Stimulated activated naive CD8-positive, alpha-beta T cell treated with anti-CD3 and anti-CD28 coated beads, Interleukin-15, Interleukin-2, amounts not matched to agents 100 ng/mL and 50 ng/mL, for 24 hours (primary cell): ENCODE data around the gene CTNNA3.
"Not testable (repeated sequence)": the region's sequence is repeated elsewhere in the genome, so short reads cannot be mapped to it uniquely, and the experiment has no call there.

Source experiments
- H3K27ac Mint-ChIP-seq: one replicate; pipeline ENCODE4 v1.8.0; 2021; ENCODE audit warnings: mild to moderate bottlenecking, mixed read lengths
- H3K27me3 Mint-ChIP-seq: one replicate; pipeline ENCODE4 v1.8.0; 2021; ENCODE audit warnings: mixed read lengths
- H3K36me3 Mint-ChIP-seq: one replicate; pipeline ENCODE4 v1.8.0; 2021; ENCODE audit warnings: low read depth, mixed read lengths
- H3K4me1 Mint-ChIP-seq: one replicate; pipeline ENCODE4 v1.8.0; 2021; ENCODE audit warnings: low read depth, mixed read lengths
- H3K4me3 Mint-ChIP-seq: one replicate; pipeline ENCODE4 v1.8.0; 2021; ENCODE audit warnings: mild to moderate bottlenecking, mixed read lengths
- H3K9me3 Mint-ChIP-seq: one replicate; pipeline ENCODE4 v1.8.0; 2021; ENCODE audit warnings: mixed read lengths

The CTNNA3 gene

GRCh38 chr10:67696029-67696428, at the start of gene CTNNA3:
TSS of gene CTNNA3 (minus strand) at chr10:67696195.
- Mint-ChIP-seq H3K36me3 (no peaks in the 10 kb centered on the region), H3K4me3 (no peak within 1 kb of the TSS)

GRCh38 chr10:67735430-67735829, 39.4 kb upstream of the CTNNA3 start:
- no peaks in the 10 kb centered on the region for H3K9me3 Mint-ChIP-seq
- H3K4me1 Mint-ChIP-seq, result no peaks in the 10 kb centered on the region
- H3K27ac Mint-ChIP-seq, result no peak overlapping the region
- H3K36me3 Mint-ChIP-seq, result no peaks in the 10 kb centered on the region
- peaks cover 3% of the 10 kb centered on the region for H3K27me3 Mint-ChIP-seq
- H3K4me3 Mint-ChIP-seq, result no peak overlapping the region

More at GRCh38 chr10:67696029-67696428, at the start of gene CTNNA3:
- Mint-ChIP-seq H3K4me1 (no peaks in the 10 kb centered on the region), H3K27ac (no peak within 1 kb of the TSS), H3K27me3 (peaks cover 35% of the 10 kb centered on the region), H3K9me3 (no peaks in the 10 kb centered on the region)

- Mint-ChIP-seq H3K27ac (no peak overlapping the region), H3K27me3 (peaks cover 12% of the 10 kb centered on the region), H3K4me3 (no peak overlapping the region), H3K9me3 (no peaks in the 10 kb centered on the region), H3K4me1 (no peaks in the 10 kb centered on the region), H3K36me3 (no peaks in the 10 kb centered on the region)
These were observed 37.5 kb upstream of the CTNNA3 start for GRCh38 chr10:67733511-67733910.

- Mint-ChIP-seq H3K4me1 (no peaks in the 10 kb centered on the region), H3K4me3 (no peak overlapping the region), H3K9me3 (no peaks in the 10 kb centered on the region), H3K27me3 (peaks cover 16% of the 10 kb centered on the region), H3K36me3 (no peaks in the 10 kb centered on the region), H3K27ac (no peak overlapping the region)
These were observed 29.6 kb upstream of the CTNNA3 start for GRCh38 chr10:67725567-67725966.

- no peaks in the 10 kb centered on the region for H3K9me3 Mint-ChIP-seq
- no peaks in the 10 kb centered on the region for H3K36me3 Mint-ChIP-seq
- H3K27me3 Mint-ChIP-seq, result peaks cover 8% of the 10 kb centered on the region
- H3K4me1 Mint-ChIP-seq, result no peaks in the 10 kb centered on the region
- H3K27ac Mint-ChIP-seq, result no peak overlapping the region
- no peak overlapping the region for H3K4me3 Mint-ChIP-seq
These were observed 27.6 kb upstream of the CTNNA3 start for GRCh38 chr10:67723601-67724000.

GRCh38 chr10:67722113-67722512, 26.1 kb upstream of the CTNNA3 start:
- H3K36me3 Mint-ChIP-seq, result no peaks in the 10 kb centered on the region
- H3K4me3 Mint-ChIP-seq, result no peak overlapping the region
- no peaks in the 10 kb centered on the region for H3K4me1 Mint-ChIP-seq
- no peaks in the 10 kb centered on the region for H3K9me3 Mint-ChIP-seq
- H3K27ac Mint-ChIP-seq, result no peak overlapping the region
- H3K27me3 Mint-ChIP-seq, result peaks cover 8% of the 10 kb centered on the region

- H3K9me3 Mint-ChIP-seq, H3K36me3 Mint-ChIP-seq, H3K4me3 Mint-ChIP-seq, H3K4me1 Mint-ChIP-seq, H3K27me3 Mint-ChIP-seq, H3K27ac Mint-ChIP-seq: not testable (repeated sequence)
These were observed 20.5 kb upstream of the CTNNA3 start for GRCh38 chr10:67716455-67716854.

- H3K9me3 Mint-ChIP-seq, result peaks cover under 1% of the 10 kb centered on the region
These were observed 9.9 kb upstream of the CTNNA3 start for GRCh38 chr10:67705921-67706320.

GRCh38 chr10:67699613-67700270, 3.7 kb upstream of the CTNNA3 start:
- H3K4me1 Mint-ChIP-seq, H3K27ac Mint-ChIP-seq, H3K36me3 Mint-ChIP-seq, H3K9me3 Mint-ChIP-seq, H3K4me3 Mint-ChIP-seq: not testable (repeated sequence)
- peaks cover 33% of the 10 kb centered on the region for H3K27me3 Mint-ChIP-seq

More at GRCh38 chr10:67705921-67706320, 9.9 kb upstream of the CTNNA3 start:
- Mint-ChIP-seq H3K36me3 (no peaks in the 10 kb centered on the region), H3K4me1 (no peaks in the 10 kb centered on the region), H3K27ac (no peak overlapping the region), H3K4me3 (no peak overlapping the region), H3K27me3 (peaks cover 10% of the 10 kb centered on the region)

GRCh38 chr10:67698164-67698563, 2.2 kb upstream of the CTNNA3 start:
- Mint-ChIP-seq H3K9me3 (no peaks in the 10 kb centered on the region), H3K36me3 (no peaks in the 10 kb centered on the region), H3K4me1 (no peaks in the 10 kb centered on the region), H3K27me3 (peaks cover 39% of the 10 kb centered on the region), H3K4me3 (no peak overlapping the region), H3K27ac (no peak overlapping the region)

- no peaks in the 10 kb centered on the region for H3K9me3 Mint-ChIP-seq
- no peak overlapping the region for H3K27ac Mint-ChIP-seq
- H3K4me3 Mint-ChIP-seq, result no peak overlapping the region
These were observed 1.7 kb upstream of the CTNNA3 start for GRCh38 chr10:67697724-67698131.

GRCh38 chr10:67696679-67697078, 684 bp upstream of the CTNNA3 start:
- Mint-ChIP-seq H3K27me3 (peaks cover 35% of the 10 kb centered on the region), H3K4me3 (no peak overlapping the region), H3K36me3 (no peaks in the 10 kb centered on the region), H3K4me1 (no peaks in the 10 kb centered on the region), H3K9me3 (no peaks in the 10 kb centered on the region), H3K27ac (no peak overlapping the region)

More at GRCh38 chr10:67697724-67698131, 1.7 kb upstream of the CTNNA3 start:
- no peaks in the 10 kb centered on the region for H3K36me3 Mint-ChIP-seq
- H3K27me3 Mint-ChIP-seq, result peaks cover 42% of the 10 kb centered on the region
- no peaks in the 10 kb centered on the region for H3K4me1 Mint-ChIP-seq

- Mint-ChIP-seq H3K27ac (no peak overlapping the region), H3K4me1 (no peaks in the 10 kb centered on the region), H3K36me3 (no peaks in the 10 kb centered on the region), H3K27me3 (peaks cover 31% of the 10 kb centered on the region), H3K4me3 (no peak overlapping the region), H3K9me3 (no peaks in the 10 kb centered on the region)
These were observed 440 bp downstream of the CTNNA3 start for GRCh38 chr10:67695555-67695954.

GRCh38 chr10:67691861-67692260, 4.1 kb downstream of the CTNNA3 start:
- not testable (repeated sequence) for H3K27ac Mint-ChIP-seq, H3K36me3 Mint-ChIP-seq, H3K4me3 Mint-ChIP-seq, H3K9me3 Mint-ChIP-seq, H3K4me1 Mint-ChIP-seq
- peaks cover 31% of the 10 kb centered on the region for H3K27me3 Mint-ChIP-seq

GRCh38 chr10:67690540-67690939, 5.5 kb downstream of the CTNNA3 start:
- not testable (repeated sequence) for H3K4me3 Mint-ChIP-seq, H3K27ac Mint-ChIP-seq, H3K9me3 Mint-ChIP-seq, H3K36me3 Mint-ChIP-seq, H3K4me1 Mint-ChIP-seq
- peaks cover 20% of the 10 kb centered on the region for H3K27me3 Mint-ChIP-seq

- H3K27ac Mint-ChIP-seq, H3K4me3 Mint-ChIP-seq, H3K36me3 Mint-ChIP-seq, H3K27me3 Mint-ChIP-seq, H3K4me1 Mint-ChIP-seq: not testable (repeated sequence)
- H3K9me3 Mint-ChIP-seq, result peaks cover 16% of the 10 kb centered on the region
These were observed 11.9 kb downstream of the CTNNA3 start for GRCh38 chr10:67684140-67684539.
